Stimulated activated naive CD4-positive, alpha-beta T cell (primary cell): Measurements from ENCODE around the gene ARSD.
"Not testable (repeated sequence)": the region's sequence is repeated elsewhere in the genome, so short reads cannot be mapped to it uniquely, and the experiment has no call there.

Experiments
- DNase-seq, 6 experiments: peaks; one replicate each; lab custom pipeline; 2025; lab: John Stamatoyannopoulos, UW

The ARSD gene, protein sequence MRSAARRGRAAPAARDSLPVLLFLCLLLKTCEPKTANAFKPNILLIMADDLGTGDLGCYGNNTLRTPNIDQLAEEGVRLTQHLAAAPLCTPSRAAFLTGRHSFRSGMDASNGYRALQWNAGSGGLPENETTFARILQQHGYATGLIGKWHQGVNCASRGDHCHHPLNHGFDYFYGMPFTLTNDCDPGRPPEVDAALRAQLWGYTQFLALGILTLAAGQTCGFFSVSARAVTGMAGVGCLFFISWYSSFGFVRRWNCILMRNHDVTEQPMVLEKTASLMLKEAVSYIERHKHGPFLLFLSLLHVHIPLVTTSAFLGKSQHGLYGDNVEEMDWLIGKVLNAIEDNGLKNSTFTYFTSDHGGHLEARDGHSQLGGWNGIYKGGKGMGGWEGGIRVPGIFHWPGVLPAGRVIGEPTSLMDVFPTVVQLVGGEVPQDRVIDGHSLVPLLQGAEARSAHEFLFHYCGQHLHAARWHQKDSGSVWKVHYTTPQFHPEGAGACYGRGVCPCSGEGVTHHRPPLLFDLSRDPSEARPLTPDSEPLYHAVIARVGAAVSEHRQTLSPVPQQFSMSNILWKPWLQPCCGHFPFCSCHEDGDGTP

GRCh38 chrX:2928583-2929434 is at the start of gene ARSD:
TSS of gene ARSD (minus strand) at chrX:2929339. CDS start at chrX:2929275, 64 bp downstream.
- DNase-seq, result peak in 2 of 6 experiments; percentile 0 to 10

DNA sequence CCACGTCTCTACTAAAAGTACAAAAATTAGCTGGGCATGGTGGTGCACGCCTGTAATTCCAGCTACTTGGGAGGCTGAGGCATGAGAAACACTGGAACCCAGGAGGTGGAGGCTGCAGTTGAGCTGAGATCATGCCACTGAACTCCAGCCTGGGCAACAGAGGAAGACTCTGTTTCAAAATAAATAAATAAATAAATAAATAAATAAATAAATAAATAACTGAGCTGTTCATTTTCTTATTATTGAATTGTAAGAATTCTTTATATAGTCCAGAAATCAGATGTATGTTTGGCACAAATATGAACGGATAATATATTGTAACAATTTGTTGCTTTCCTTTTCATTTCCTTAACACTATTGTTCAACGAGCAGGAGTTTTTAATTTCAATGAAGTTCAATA is 49.5 kb upstream of the ARSD start:
- DNase-seq, result not testable (repeated sequence)

GRCh38 chrX:2974961-2975360 is 45.8 kb upstream of the ARSD start:
- no peak for DNase-seq

DNA sequence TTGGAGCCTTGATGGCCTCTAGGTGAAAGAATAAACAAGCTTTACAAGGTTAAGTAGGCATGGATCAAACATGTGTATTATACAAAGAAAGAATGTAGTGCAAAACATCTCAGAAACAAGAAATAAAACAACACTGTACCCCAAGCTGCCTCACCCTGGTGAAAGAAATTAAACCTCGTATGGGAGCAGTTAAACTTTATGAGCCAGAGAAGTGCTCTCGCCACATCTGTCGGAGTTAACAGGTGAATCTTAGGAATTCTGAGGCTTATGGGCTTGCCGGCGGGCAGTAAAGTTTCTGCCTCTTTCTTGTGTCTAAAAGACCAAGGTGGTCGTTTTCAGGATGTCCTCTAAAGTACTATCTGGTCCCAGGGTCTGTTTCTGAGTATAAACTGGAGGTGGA is 43.3 kb upstream of the ARSD start:
- no peak for DNase-seq

DNA sequence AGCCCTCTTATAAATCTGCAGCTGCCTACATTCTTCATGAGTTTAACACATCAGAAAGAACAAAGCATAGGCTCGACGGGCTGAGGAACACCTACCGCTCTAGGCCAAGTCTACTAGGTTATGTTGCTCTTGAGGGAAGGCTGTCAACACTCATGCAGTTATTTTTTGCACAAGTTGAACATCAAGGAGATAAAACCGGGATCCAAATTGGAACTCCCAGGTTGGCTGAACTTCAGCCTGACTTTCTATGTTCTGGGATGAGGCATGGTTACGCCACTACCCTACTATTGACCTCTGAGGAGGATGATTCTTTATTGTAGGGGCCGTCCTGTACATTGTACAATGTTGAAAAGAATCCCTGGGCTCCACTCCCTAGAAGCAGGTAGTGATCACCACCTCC is 39.9 kb upstream of the ARSD start:
- DNase-seq, result no peak

DNA sequence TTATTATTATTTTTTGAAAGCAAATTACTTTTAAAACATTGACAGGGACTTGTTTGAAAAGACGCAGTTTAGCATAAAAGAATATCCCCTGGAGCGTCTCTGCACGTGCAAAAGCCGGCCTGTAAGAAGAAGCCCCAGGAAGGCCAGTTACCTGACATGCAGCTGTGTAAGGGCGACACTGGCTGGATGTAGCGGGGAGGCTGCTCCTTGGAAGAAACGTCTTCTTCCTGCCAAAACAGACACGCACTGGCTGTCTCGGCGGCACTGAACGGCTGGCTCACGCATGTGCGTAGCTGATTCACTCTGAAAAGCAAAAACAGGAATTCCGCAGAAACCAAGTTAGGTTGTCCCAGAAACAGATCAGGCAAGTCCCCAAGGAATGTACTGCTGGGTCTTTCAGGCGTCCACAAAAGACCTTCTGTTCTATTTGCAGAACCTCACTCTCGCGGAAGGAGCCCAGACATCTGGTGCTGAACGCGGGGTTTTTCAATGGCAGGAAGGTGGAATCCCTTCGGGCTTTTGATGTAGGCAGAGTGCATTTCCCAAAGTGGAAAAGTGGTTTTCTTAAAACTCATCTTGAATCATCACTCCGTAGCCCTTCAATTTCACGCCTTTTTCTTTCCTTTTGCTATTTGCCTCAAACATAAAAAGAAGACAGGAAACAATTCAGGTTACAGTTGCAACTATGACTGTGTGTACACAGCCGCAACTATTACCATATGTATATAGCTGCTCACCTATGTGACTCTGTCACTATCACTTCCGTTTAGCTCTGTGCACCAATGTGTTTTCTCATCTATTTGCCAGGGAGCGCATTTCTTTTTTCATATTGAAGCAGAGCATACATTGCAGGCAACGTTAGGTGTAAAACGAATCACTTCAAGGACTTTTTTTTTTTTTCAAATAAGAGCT is 39.1 kb upstream of the ARSD start:
- peak in 1 of 6 experiments; percentile 2 for DNase-seq

GRCh38 chrX:2967584-2967983 is 38.4 kb upstream of the ARSD start:
- DNase-seq, result no peak

DNA sequence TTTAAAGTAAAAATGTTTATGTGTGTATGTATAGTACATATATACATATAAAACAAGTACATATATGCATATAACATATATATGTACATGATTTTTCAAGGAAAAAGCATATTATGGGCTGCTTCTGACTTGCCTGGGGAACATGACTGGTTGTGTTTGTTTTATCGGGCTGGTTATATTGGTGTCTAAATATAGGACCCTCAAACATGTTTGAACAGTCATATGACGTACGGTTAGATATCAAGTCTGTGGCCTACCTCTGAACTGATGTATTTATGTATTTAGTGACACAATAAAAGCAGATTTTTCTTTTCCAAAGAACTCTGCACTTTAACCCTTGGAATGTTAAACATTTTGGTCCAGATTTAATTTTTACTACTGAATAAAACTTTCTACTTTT is 37.9 kb upstream of the ARSD start:
- no peak for DNase-seq

- no peak for DNase-seq
These were observed 36.8 kb upstream of the ARSD start for GRCh38 chrX:2965965-2966364.

GRCh38 chrX:2963992-2964794 is 35.1 kb upstream of the ARSD start:
- not testable (repeated sequence) for DNase-seq

DNA sequence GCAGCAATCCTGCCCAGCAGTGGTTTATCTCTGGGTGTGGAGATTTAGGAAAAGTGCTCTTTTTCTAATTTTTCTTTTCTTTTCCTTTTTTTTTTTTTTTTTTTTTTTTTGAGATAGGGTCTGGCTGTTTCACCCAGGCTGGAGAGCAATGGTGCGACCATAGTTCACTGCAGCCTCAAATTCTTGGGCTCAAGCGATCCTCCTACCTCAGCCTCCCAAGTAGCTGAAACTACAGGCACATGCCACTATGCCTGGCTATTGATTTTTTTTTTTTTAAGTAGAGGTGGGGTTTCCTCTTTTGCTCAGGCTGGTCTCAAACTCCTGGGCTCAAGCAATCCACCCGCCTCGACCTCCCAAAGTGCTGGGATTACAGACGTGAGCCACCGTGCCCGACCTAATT is 34.3 kb upstream of the ARSD start:
- DNase-seq, result not testable (repeated sequence)

- DNase-seq, result no peak
These were observed 33.2 kb upstream of the ARSD start for GRCh38 chrX:2962381-2962780.

DNA sequence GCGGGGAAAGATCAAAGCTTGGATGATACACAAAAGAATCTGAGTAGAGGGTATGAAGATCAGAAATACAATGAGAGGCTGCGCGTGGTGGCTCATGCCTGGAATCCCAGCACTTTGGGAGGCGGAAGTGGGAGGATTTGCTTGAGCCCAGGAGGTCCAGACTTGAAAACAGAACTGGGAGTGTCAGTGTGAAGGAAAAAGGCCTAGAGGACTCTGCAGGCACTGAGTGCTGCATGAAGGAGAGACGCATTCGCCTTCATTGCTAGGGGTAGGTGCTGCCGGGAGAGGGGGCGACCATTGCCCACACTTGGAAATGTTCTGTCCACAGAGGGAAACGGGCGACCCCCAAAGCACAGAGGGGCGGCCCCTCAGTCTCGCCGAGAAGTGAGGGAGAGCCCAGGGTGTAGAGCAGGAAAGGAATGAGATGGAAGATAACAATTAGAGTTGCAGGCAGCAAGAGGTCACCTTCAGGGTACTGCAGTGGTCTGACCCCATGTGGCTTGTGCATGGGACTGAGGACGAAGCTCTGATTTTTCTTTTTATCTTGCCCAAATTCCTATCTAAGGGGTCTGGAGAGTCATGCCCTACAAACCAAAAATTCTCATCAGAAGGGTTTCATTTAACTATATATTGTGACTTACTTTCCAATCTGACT is 31.8 kb upstream of the ARSD start:
- no peak for DNase-seq

DNA sequence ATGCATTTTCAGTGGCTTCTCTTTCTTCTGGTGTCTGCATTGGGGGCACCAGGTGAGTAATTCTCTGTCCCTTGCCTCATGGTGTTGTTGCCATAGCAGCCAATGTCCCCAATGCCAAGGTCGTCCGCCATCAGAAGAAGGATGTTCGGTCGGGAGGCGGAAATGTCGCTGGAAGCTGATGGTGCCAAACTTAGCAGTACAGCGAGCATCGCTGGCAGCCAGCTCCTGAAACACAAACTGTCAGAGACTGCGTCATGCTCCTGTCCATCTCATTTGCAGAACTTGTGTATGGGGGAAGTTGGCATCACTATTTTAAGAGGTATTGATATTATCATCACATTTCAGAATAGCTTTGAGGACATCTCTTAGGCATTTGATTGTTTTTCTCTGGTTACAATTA is 29.1 kb upstream of the ARSD start:
- no peak for DNase-seq

- no peak for DNase-seq
These were observed 26.7 kb upstream of the ARSD start for GRCh38 chrX:2955838-2956237.

DNA sequence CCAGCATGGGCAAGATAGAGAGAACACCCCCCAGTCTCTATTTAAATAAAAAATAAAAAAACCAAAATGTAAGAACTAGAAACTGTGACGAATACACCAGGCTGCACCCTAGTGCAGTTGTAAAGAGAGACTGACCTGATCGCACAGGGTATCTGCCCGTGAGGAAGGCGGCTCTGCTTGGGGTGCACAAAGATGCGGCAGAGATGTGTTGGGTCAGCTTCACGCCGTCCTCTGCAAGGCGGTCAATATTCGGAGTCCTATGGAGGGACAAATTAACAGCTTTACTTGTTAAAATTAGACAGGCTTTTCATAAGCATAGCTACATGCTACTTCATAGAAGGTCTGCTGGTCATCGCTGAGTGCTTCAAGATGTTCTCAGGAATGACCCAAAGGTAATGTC is 26.1 kb upstream of the ARSD start:
- no peak for DNase-seq

- DNase-seq, result no peak
These were observed 25.4 kb upstream of the ARSD start for GRCh38 chrX:2954541-2954940.

DNA sequence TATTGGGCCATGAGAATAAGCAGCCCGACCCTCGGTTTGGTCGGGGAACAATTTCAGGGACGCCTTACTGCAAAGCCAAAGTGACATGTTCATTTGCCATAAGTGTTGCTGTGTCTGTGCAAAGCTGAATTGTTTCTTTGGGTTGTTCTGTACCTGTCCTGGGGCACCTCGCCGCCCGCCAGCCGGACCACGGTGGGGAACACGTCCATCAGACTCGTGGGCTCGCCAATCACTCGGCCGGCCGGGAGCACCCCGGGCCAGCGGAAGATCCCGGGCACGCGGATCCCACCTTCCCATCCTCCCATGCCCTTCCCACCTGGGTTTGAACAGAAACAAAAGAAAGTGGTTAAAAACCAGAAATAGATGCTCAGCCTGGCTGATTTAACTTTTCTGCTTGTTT is 8.8 kb upstream of the ARSD start:
- DNase-seq, result not testable (repeated sequence)

DNA sequence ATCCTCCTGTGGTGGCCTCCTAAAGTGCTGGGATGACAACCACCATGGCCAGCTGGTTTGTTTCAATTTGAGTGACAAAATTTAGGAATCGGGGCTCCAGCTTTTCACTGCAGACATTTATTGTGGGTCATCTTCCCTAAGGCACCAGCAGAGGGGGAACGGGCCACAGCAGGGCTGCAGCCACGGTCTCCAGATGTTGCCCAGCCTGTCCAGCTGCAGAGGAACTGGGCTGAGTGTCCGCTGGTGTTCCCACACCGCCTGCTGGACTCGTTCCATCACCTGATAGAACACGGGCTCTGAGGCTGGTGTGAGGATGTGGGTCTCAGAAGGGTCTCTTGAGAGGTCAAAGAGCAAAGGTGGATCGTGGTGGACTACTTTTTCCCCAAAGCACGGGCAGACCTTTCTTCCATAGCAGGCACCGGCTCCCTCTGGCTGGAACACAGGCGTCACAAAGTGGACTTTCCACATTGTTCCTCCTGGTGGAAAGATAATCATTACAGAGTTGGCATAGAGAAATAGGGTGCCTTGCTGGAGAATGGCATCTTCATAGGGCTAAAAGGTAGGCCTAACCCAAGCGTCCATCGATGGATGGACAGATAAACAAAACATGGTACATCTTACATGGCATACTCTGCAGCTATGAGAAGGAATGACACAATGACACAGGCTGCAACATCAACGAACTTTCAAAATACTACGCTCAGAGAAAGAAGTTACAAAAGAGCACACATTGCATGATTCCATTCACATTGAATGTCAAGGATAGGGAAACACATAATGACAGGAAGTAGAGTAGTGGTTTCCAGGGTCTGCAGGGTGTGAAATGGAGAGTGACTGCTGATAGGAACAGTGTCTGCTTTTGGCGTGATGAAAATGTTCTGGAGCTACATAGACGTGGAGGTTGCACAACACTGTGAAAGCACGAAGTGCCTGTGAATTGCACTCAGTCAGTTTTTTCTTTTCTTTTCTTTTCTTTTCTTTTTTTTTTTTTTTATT is 5.9 kb upstream of the ARSD start:
- no peak for DNase-seq
